ENCODE data around the gene KCNQ2. TPM values are rescaled to one million over a fixed set of nuclear protein-coding genes. Genes with fewer than 3 reads are reported as not detected.

KCNQ2 gene
- total and polyA plus RNA-seq, 8 donors = 0.03 to 2.2 (median 0.25) TPM; not detected in 5

DNA sequence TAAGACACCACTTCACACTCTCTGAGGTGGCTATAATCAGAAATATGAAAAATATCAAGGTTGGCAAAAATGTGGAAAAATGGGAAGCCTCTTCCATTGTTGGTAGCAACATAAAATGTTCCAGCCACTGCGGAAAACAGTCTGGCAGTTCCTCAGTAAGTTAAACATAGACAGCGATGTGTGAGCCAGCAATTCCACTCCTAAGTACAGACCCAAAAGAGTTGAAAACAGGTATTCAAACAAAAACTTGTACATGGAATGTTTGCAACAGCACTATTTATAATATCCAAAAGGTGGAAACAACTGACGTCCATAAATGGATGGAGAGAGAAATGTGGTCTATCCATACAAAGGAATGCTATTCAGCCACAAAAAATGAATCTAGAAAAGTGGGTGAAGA, 40.8 kb upstream of the KCNQ2 start:
- no peak for TF ChIP-seq EP300 (IDR thresholded peaks at IDR 0.05)
- no peak for TF ChIP-seq POLR2A (IDR thresholded peaks at IDR 0.05)
- TF ChIP-seq, protein P1, sequence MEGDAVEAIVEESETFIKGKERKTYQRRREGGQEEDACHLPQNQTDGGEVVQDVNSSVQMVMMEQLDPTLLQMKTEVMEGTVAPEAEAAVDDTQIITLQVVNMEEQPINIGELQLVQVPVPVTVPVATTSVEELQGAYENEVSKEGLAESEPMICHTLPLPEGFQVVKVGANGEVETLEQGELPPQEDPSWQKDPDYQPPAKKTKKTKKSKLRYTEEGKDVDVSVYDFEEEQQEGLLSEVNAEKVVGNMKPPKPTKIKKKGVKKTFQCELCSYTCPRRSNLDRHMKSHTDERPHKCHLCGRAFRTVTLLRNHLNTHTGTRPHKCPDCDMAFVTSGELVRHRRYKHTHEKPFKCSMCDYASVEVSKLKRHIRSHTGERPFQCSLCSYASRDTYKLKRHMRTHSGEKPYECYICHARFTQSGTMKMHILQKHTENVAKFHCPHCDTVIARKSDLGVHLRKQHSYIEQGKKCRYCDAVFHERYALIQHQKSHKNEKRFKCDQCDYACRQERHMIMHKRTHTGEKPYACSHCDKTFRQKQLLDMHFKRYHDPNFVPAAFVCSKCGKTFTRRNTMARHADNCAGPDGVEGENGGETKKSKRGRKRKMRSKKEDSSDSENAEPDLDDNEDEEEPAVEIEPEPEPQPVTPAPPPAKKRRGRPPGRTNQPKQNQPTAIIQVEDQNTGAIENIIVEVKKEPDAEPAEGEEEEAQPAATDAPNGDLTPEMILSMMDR (IDR thresholded peaks at IDR 0.05) = no peak
- no peak for TF ChIP-seq POLR2AphosphoS5 (IDR thresholded peaks at IDR 0.05)
- DNase-seq = no peak
- H3K27ac ChIP-seq = no peak overlapping the region
- no peak overlapping the region for H3K4me3 ChIP-seq
- no peaks in the 10 kb centered on the region for H3K36me3 ChIP-seq
- no peaks in the 10 kb centered on the region for H3K9me3 ChIP-seq
- WGBS, 5 donors = 75 to 95% (median 92%) methylated on average over 3 of the region's 3 CpGs
- H3K27me3 ChIP-seq = peaks cover 2 to 47% (median 7%) of the 10 kb centered on the region in 3 donors
- intact Hi-C loops (cut with DNase I; ENCODE audit: low total_unique reads) = no loop called here
- H3K4me1 ChIP-seq = peaks cover 0 to under 1% (median 0%) of the 10 kb centered on the region in 4 donors

DNA sequence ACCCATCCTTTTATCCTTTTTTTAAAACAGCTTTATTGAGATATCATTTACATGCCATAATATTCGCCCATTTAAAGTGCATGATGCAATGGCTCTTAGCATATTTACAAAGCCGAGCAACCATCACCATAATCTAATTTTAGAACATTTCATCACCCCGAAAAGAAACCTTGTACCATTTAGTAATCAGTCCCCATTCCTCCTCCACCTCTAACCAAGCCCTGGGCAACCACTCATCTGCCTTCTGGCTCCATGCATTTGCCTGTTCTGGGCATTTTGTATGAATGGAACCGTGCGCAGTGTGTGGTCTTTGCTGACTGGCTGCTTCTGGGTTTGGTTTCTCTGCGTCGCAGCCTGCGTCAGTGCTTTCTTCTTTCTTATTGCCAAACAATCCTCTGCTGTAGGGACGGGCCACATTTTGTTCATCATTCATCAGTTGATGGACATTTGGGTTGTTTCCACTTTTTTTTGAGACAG, 36.7 kb upstream of the KCNQ2 start:
- no peak for DNase-seq

DNA sequence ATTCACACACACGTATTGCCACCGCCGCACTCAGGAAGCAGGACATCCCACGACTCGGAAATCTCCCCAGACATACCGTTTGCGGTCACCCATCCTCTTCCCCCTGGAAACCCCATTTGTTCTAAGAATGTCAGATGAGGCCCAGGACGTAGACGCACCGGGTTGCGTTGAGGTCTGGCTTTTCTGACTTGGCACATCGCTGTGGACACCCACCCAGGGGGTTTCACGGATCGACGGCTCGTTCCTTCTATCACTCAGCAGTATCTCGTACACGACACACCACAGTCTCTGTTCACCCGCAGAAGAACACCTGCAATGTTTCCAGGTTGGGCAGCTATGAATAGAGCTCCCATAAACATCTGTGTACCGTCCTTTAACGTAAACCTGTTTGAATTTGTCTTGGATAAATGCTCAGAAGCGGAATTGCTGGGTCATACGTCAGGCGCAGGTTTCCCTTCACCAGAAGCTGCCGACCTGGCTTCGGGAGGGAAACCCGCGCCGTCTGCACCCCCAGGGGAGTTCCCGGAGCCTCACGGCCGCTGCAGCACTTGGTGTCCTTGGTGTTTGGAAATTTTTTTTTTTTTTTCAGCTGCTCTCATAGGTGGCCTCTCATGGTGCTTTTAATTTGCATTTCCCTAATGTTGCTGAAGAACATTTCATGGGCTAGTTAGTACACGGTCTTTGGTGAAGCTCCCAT, 35.8 kb upstream of the KCNQ2 start:
- peaks cover 4 to 80% (median 18%) of the 10 kb centered on the region in 3 donors for H3K27me3 ChIP-seq

More for the DNA sequence above, 36.7 kb upstream of the KCNQ2 start:
- H3K36me3 ChIP-seq = no peaks in the 10 kb centered on the region
- TF ChIP-seq POLR2A (IDR thresholded peaks at IDR 0.05) (no peak), POLR2AphosphoS5 (IDR thresholded peaks at IDR 0.05) (no peak), EP300 (IDR thresholded peaks at IDR 0.05) (no peak)
- TF ChIP-seq, protein P1 (IDR thresholded peaks at IDR 0.05) = no peak
- WGBS, 5 donors = 80 to 92% (median 88%) methylated on average over 9 of the region's 9 CpGs
- no peaks in the 10 kb centered on the region for H3K4me1 ChIP-seq
- intact Hi-C loops (cut with DNase I; ENCODE audit: low total_unique reads) = no loop called here
- peaks cover 3 to 21% (median 18%) of the 10 kb centered on the region in 4 donors for H3K9me3 ChIP-seq
- peaks cover 4 to 75% (median 18%) of the 10 kb centered on the region in 3 donors for H3K27me3 ChIP-seq
- no peak overlapping the region for H3K4me3 ChIP-seq
- no peak overlapping the region for H3K27ac ChIP-seq

DNA sequence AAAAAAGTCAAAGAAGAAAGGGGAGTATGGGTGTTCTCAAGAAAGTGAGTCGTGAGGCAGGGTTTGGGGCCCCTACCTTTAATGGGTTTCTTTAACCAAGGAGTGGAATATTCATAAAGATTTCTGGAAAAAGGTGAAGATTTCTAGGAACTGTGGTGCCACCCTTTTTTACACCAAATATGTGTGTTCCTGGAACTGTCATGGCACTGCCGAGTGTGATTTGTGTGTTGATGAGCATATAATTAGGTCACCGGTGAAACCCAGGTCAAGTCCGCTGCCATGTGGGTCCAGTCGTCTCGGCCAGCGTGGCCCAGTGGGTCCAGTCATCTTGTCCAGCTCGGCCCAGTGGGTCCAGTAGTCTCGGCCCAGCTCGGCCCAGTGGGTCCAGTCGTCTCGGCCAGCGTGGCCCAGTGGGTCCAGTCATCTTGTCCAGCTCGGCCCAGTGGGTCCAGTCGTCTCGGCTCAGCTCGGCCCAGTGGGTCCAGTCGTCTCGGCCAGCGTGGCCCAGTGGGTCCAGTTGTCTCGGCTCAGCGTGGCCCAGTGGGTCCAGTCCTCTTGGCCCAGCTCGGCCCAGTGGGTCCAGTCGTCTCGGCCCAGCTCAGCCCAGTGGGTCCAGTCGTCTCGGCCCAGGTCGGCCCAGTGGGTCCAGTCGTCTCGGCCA, 34.8 kb upstream of the KCNQ2 start:
- WGBS, 5 donors = 89 to 93% (median 90%) methylated on average over 26 to 30 of the region's 30 CpGs
- peaks cover 4 to 80% (median 26%) of the 10 kb centered on the region in 3 donors for H3K27me3 ChIP-seq

More for the DNA sequence above, 35.8 kb upstream of the KCNQ2 start:
- TF ChIP-seq, protein P1 (IDR thresholded peaks at IDR 0.05) = no peak
- TF ChIP-seq EP300 (IDR thresholded peaks at IDR 0.05) (no peak), POLR2A (IDR thresholded peaks at IDR 0.05) (no peak), POLR2AphosphoS5 (IDR thresholded peaks at IDR 0.05) (no peak)
- no peaks in the 10 kb centered on the region for H3K4me1 ChIP-seq
- intact Hi-C loops (cut with DNase I; ENCODE audit: low total_unique reads) = no loop called here
- H3K27ac ChIP-seq = no peak overlapping the region
- peaks cover 3 to 23% (median 20%) of the 10 kb centered on the region in 4 donors for H3K9me3 ChIP-seq
- DNase-seq = no peak
- WGBS, 5 donors = 84 to 90% (median 85%) methylated on average over 33 of the region's 33 CpGs
- H3K36me3 ChIP-seq = no peaks in the 10 kb centered on the region
- H3K4me3 ChIP-seq = no peak overlapping the region

More for the DNA sequence above, 34.8 kb upstream of the KCNQ2 start:
- intact Hi-C loops (cut with DNase I; ENCODE audit: low total_unique reads) = no loop called here
- H3K4me3 ChIP-seq = no peak overlapping the region
- H3K36me3 ChIP-seq = no peaks in the 10 kb centered on the region
- no peak for DNase-seq
- H3K4me1 ChIP-seq = peaks cover 0 to 2% (median 0%) of the 10 kb centered on the region in 4 donors
- peaks cover 3 to 23% (median 20%) of the 10 kb centered on the region in 4 donors for H3K9me3 ChIP-seq
- TF ChIP-seq EP300 (IDR thresholded peaks at IDR 0.05) (no peak), POLR2A (IDR thresholded peaks at IDR 0.05) (no peak), POLR2AphosphoS5 (IDR thresholded peaks at IDR 0.05) (no peak)
- TF ChIP-seq, protein P1 (IDR thresholded peaks at IDR 0.05) = no peak
- H3K27ac ChIP-seq = no peak overlapping the region

All from stomach (tissue), 9 donors.